Loucy (cell line): ENCODE measurements around the gene MTO1.

Experiments used
- H2AFZ ChIP-seq: fragments of 200-600 bp; sonication (generic); 2 replicates; pipeline ENCODE4 v1.6.0; 2016; ENCODE audit warnings: antibody characterized with exemption, mild to moderate bottlenecking, low read length, moderate library complexity
- H3F3A ChIP-seq: fragments of 200-600 bp; 2 replicates; pipeline ENCODE4 v1.6.0; 2016; ENCODE audit warnings: antibody characterized with exemption, low read depth, mild to moderate bottlenecking
- H3K27me3 ChIP-seq: fragments of 200-600 bp; sonication (generic); 2 replicates; pipeline ENCODE4 v1.6.1; 2014; ENCODE audit warnings: low read length, mild to moderate bottlenecking; ENCODE audit not compliant: insufficient read depth, poor library complexity, severe bottlenecking
- H3K36me3 ChIP-seq: fragments of 200-600 bp; sonication (generic); 2 replicates; pipeline ENCODE4 v1.6.1; 2016; ENCODE audit warnings: low read length; ENCODE audit not compliant: insufficient read depth
- H3K4me1 ChIP-seq: fragments of 200-600 bp; sonication (generic); 2 replicates; pipeline ENCODE4 v1.5.1; 2014; ENCODE audit warnings: low read length, mild to moderate bottlenecking; ENCODE audit not compliant: insufficient read depth, poor library complexity, severe bottlenecking
- H3K4me2 ChIP-seq: fragments of 200-600 bp; sonication (generic); 2 replicates; pipeline ENCODE4 v1.6.0; 2014; ENCODE audit warnings: antibody characterized with exemption, low read length, low read depth, mild to moderate bottlenecking; ENCODE audit not compliant: poor library complexity, severe bottlenecking
- H3K4me3 ChIP-seq: fragments of 200-600 bp; sonication (generic); 2 replicates; pipeline ENCODE4 v1.5.1; 2014; ENCODE audit warnings: low read length, mild to moderate bottlenecking, mixed read lengths; ENCODE audit not compliant: poor library complexity, severe bottlenecking
- H3K79me2 ChIP-seq: fragments of 200-600 bp; sonication (generic); 2 replicates; pipeline ENCODE4 v1.6.1; 2014; ENCODE audit warnings: low read length; ENCODE audit not compliant: insufficient read depth
- H3K9ac ChIP-seq: fragments of 200-600 bp; sonication (generic); 2 replicates; pipeline ENCODE4 v1.6.0; 2014; ENCODE audit warnings: mild to moderate bottlenecking, low read depth, low read length, moderate library complexity; ENCODE audit not compliant: poor library complexity, severe bottlenecking
- H3K9me2 ChIP-seq: fragments of 200-600 bp; sonication (generic); replicated peaks from 2 replicates; pipeline ENCODE4 v1.6.1; 2016; ENCODE audit warnings: low read depth, low read length, mixed read lengths
- H3K9me3 ChIP-seq: fragments of 200-600 bp; sonication (generic); 2 replicates; pipeline ENCODE4 v1.6.1; 2014; ENCODE audit warnings: mild to moderate bottlenecking, antibody characterized with exemption, low read length, low read depth; ENCODE audit not compliant: insufficient read depth
- H4K20me1 ChIP-seq: fragments of 200-600 bp; sonication (generic); 2 replicates; pipeline ENCODE4 v1.6.0; 2014; ENCODE audit warnings: antibody characterized with exemption, low read length, mild to moderate bottlenecking; ENCODE audit not compliant: insufficient read depth, poor library complexity, severe bottlenecking
- CTCF ChIP-seq: fragments of 200-600 bp; sonication (generic); conservative IDR thresholded peaks from 2 replicates; pipeline ENCODE4 v1.5.1; 2014; ENCODE audit warnings: mild to moderate bottlenecking, antibody characterized with exemption, low read length
- EZH2phosphoT487 ChIP-seq: fragments of 200-600 bp; IDR thresholded peaks from 2 replicates; pipeline ENCODE4 v1.6.1; 2018; ENCODE audit warnings: antibody characterized with exemption, mild to moderate bottlenecking, moderate library complexity, borderline replicate concordance

MTO1 gene

DNA sequence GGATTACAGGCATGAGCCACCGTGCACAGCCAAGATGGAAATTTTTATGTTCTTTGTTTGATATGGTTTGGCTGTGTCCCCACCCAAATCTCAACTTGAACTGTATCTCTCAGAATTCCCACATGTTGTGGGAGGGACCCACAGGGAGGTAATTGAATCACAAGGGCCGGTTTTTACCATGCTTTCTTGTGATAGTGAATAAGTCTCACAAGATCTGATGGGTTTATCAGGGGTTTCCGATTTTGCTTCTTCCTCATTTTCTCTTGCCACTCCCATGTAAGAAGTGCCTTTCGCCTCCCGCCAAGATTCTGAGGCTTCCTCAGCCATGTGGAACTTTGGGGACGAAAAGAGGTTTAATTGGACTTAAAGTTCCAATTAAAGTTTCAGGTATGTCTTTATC is 44.7 kb downstream of the MTO1 start:
- H3K9me3 ChIP-seq: no peaks in the 10 kb centered on the region
- H3K9ac ChIP-seq: no peak overlapping the region
- no peaks in the 10 kb centered on the region for H3F3A ChIP-seq
- no peaks in the 10 kb centered on the region for H4K20me1 ChIP-seq
- no peaks in the 10 kb centered on the region for H3K27me3 ChIP-seq
- H3K79me2 ChIP-seq: no peaks in the 10 kb centered on the region
- H3K9me2 ChIP-seq: no peaks in the 10 kb centered on the region
- no peak overlapping the region for H2AFZ ChIP-seq
- peaks cover 20% of the 10 kb centered on the region; the same call in 1 of the 2 replicates for H3K36me3 ChIP-seq
- no peak overlapping the region for H3K4me2 ChIP-seq
- no peak overlapping the region for H3K4me3 ChIP-seq
- TF ChIP-seq CTCF (no peak), EZH2phosphoT487 (no peak)
- no peaks in the 10 kb centered on the region for H3K4me1 ChIP-seq

GRCh38 chr6:73508776-73509175 is 47.2 kb downstream of the MTO1 start:
- Histone ChIP-seq H4K20me1 (peaks cover 7% of the 10 kb centered on the region), H3K9me3 (no peaks in the 10 kb centered on the region), H3K4me1 (no peaks in the 10 kb centered on the region), H3K4me2 (no peak overlapping the region), H3K27me3 (no peaks in the 10 kb centered on the region), H3K79me2 (no peaks in the 10 kb centered on the region), H3F3A (no peaks in the 10 kb centered on the region), H3K36me3 (peaks cover 3% of the 10 kb centered on the region; the same call in 1 of the 2 replicates), H3K9me2 (no peaks in the 10 kb centered on the region), H3K9ac (no peak overlapping the region), H2AFZ (no peak overlapping the region), H3K4me3 (no peak overlapping the region)
- no peak for TF ChIP-seq EZH2phosphoT487
- TF ChIP-seq CTCF: no peak

- Histone ChIP-seq H3K9me2 (no peaks in the 10 kb centered on the region), H2AFZ (no peak overlapping the region), H4K20me1 (peaks cover 15% of the 10 kb centered on the region), H3K4me1 (no peaks in the 10 kb centered on the region), H3K27me3 (no peaks in the 10 kb centered on the region), H3F3A (no peaks in the 10 kb centered on the region), H3K4me2 (no peak overlapping the region), H3K9me3 (no peaks in the 10 kb centered on the region), H3K4me3 (no peak overlapping the region), H3K36me3 (peaks cover 5% of the 10 kb centered on the region; the same call in 1 of the 2 replicates), H3K79me2 (peaks cover 3% of the 10 kb centered on the region), H3K9ac (no peak overlapping the region)
- no peak for TF ChIP-seq CTCF
- no peak for TF ChIP-seq EZH2phosphoT487
Observed at GRCh38 chr6:73509851-73510250, 48.3 kb downstream of the MTO1 start.
